Measurements from ENCODE around the gene NTF4. TPM values are rescaled to one million over a fixed set of nuclear protein-coding genes. Genes with fewer than 3 reads are reported as not detected.

Gene NTF4
- total RNA-seq, 4 donors from 2014 or later: 1.3 to 6.8 (median 2.9) TPM

- H3K4me1 ChIP-seq: peaks cover 44 to 50% of the 10 kb centered on the region in 2 donors
- no peak for TF ChIP-seq POLR2A (IDR thresholded peaks at IDR 0.05)
- no peak for TF ChIP-seq CTCF (IDR thresholded peaks at IDR 0.05 in 4 of 5, conservative IDR thresholded peaks at IDR 0.05 in 1 of 5)
- in situ Hi-C loops (cut with MboI; ENCODE audit: low sequenced_read_pairs in 4 of 4) (loop anchor here in 3 of 4 donors (5.0 to 10.0 kb wide), 4 partner anchors 49 to 106 kb away; no protein-coding TSS in a partner anchor), intact Hi-C loops (cut with DNase I; ENCODE audit: low total_unique reads) (loop anchor here (1.0 kb wide), 2 partner anchors 48 to 100 kb away; no protein-coding TSS in a partner anchor)
- H3K9me3 ChIP-seq: no peaks in the 10 kb centered on the region
- H3K4me3 ChIP-seq: no peak overlapping the region
- no peaks in the 10 kb centered on the region for H3K27me3 ChIP-seq
- peak overlapping the region; percentile 75 to 85 (median 78) for H3K27ac ChIP-seq
- peaks cover 0 to 64% of the 10 kb centered on the region in 2 donors for H3K36me3 ChIP-seq
- ATAC-seq: peak; percentile 75
- peak in 1 of 2 donors; percentile 65 for DNase-seq
These were observed 34.2 kb upstream of the NTF4 start for GRCh38 chr19:49098795-49099194.

GRCh38 chr19:49097453-49098288, 33.1 kb upstream of the NTF4 start:
- DNase-seq (peak; percentile 50 to 80), ATAC-seq (peak; percentile 62 to 77)
- Histone ChIP-seq H3K36me3 (peaks cover 0 to 64% of the 10 kb centered on the region in 2 donors), H3K9me3 (no peaks in the 10 kb centered on the region), H3K27ac (peak overlapping the region; percentile 75 to 85 (median 78)), H3K27me3 (no peaks in the 10 kb centered on the region), H3K4me1 (peaks cover 46 to 50% of the 10 kb centered on the region in 2 donors), H3K4me3 (no peak overlapping the region)
- TF ChIP-seq CTCF (IDR thresholded peaks at IDR 0.05 in 4 of 5, conservative IDR thresholded peaks at IDR 0.05 in 1 of 5) (peak; percentile 97 to 99 (median 99)), POLR2A (IDR thresholded peaks at IDR 0.05) (no peak)
- in situ Hi-C loops (cut with MboI; ENCODE audit: low sequenced_read_pairs in 4 of 4): loop anchor here in 3 of 4 donors (5.0 to 10.0 kb wide), 4 partner anchors 50 to 107 kb away; no protein-coding TSS in a partner anchor
- intact Hi-C loops (cut with DNase I; ENCODE audit: low total_unique reads): loop anchor here (1.0 kb wide), 3 partner anchors 9 to 101 kb away; no protein-coding TSS in a partner anchor

GRCh38 chr19:49094505-49095482, 30.2 kb upstream of the NTF4 start:
- TF ChIP-seq CTCF (IDR thresholded peaks at IDR 0.05 in 4 of 5, conservative IDR thresholded peaks at IDR 0.05 in 1 of 5): no peak
- no peak for TF ChIP-seq POLR2A (IDR thresholded peaks at IDR 0.05)
- in situ Hi-C loops (cut with MboI; ENCODE audit: low sequenced_read_pairs in 4 of 4): loop anchor here in 3 of 4 donors (5.0 to 10.0 kb wide), 4 partner anchors 53 to 110 kb away; no protein-coding TSS in a partner anchor
- H3K27ac ChIP-seq: peak overlapping the region; percentile 75 to 85 (median 78)
- intact Hi-C loops (cut with DNase I; ENCODE audit: low total_unique reads): no loop called here
- peaks cover 0 to 64% of the 10 kb centered on the region in 2 donors for H3K36me3 ChIP-seq
- DNase-seq (peak; percentile 65 to 86), ATAC-seq (peak; percentile 82)
- H3K4me3 ChIP-seq: peak overlapping the region in 1 of 4 donors; percentile 5
- H3K9me3 ChIP-seq: no peaks in the 10 kb centered on the region
- peaks cover 46 to 50% of the 10 kb centered on the region in 2 donors for H3K4me1 ChIP-seq
- H3K27me3 ChIP-seq: no peaks in the 10 kb centered on the region

GRCh38 chr19:49092686-49093085, 28.1 kb upstream of the NTF4 start:
- Histone ChIP-seq H3K4me3 (no peak overlapping the region), H3K4me1 (peaks cover 33 to 37% of the 10 kb centered on the region in 2 donors), H3K27ac (no peak overlapping the region), H3K27me3 (no peaks in the 10 kb centered on the region), H3K36me3 (peaks cover 0 to 58% of the 10 kb centered on the region in 2 donors), H3K9me3 (no peaks in the 10 kb centered on the region)
- ATAC-seq: no peak
- in situ Hi-C loops (cut with MboI; ENCODE audit: low sequenced_read_pairs in 4 of 4): loop anchor here in 1 of 4 donors (10.0 kb wide), 1 partner anchor 112 kb away; no protein-coding TSS in a partner anchor
- DNase-seq: no peak
- no peak for TF ChIP-seq POLR2A (IDR thresholded peaks at IDR 0.05)
- no peak for TF ChIP-seq CTCF (IDR thresholded peaks at IDR 0.05 in 4 of 5, conservative IDR thresholded peaks at IDR 0.05 in 1 of 5)
- intact Hi-C loops (cut with DNase I; ENCODE audit: low total_unique reads): no loop called here
